Psoas muscle (tissue), 8 donors: ENCODE data around the gene RRP12. TPM values are rescaled to one million over a fixed set of nuclear protein-coding genes. Genes with fewer than 3 reads are reported as not detected.
A peak's percentile ranks its signal among the peaks of the same experiment; 100 is the strongest.

Experiments used
- ATAC-seq, 4 donors: fragments of 200-7000 bp; cut with Tn5 transposase; one replicate each; pipeline ENCODE4 v1.9.1; 2020; ENCODE audit warnings: moderate library complexity in 3 of 4, mild to moderate bottlenecking in 2 of 4
- DNase-seq, 2 donors: peaks; one replicate each; pipeline ENCODE4 v3.0.0-alpha.2; 2020
- H3K27ac ChIP-seq: fragments of 200-600 bp; one replicate; pipeline ENCODE4 v1.8.0; 2022
- H3K27me3 ChIP-seq, 3 donors: fragments of 200-600 bp in 1 of 3; one replicate each; pipeline versions ENCODE4 v1.6.1 to v1.8.0; 2013 to 2022; ENCODE audit warnings: low read length in 2 of 3, mild to moderate bottlenecking in 2 of 3, moderate library complexity in 1 of 3; ENCODE audit not compliant: insufficient read depth in 3 of 3
- H3K36me3 ChIP-seq, 2 donors: fragments of 200-600 bp in 1 of 2; one replicate each; pipeline versions ENCODE4 v1.6.1 to v1.8.0; 2013 to 2022; ENCODE audit warnings: low read depth in 1 of 2, mild to moderate bottlenecking in 1 of 2, moderate library complexity in 1 of 2; ENCODE audit not compliant: insufficient read depth in 1 of 2
- H3K4me1 ChIP-seq: fragments of 200-600 bp; one replicate; pipeline ENCODE4 v1.8.0; 2022
- H3K4me3 ChIP-seq: fragments of 200-600 bp; one replicate; pipeline ENCODE4 v1.8.0; 2022; ENCODE audit warnings: mild to moderate bottlenecking
- H3K9me3 ChIP-seq: fragments of 200-600 bp; one replicate; pipeline ENCODE4 v1.8.0; 2022
- CTCF ChIP-seq: fragments of 200-600 bp; IDR thresholded peaks from one replicate; pipeline ENCODE4 v1.8.0; 2022; ENCODE audit warnings: antibody characterized with exemption
- WGBS, 3 donors: extraction: QIAGEN DNeasy Blood & Tissue Kit; methylation state at CpG; one replicate each; pipeline versions ENCODE4 v1.1.6 to v1.1.7; 2013; 5-methylcytosine and 5-hydroxymethylcytosine counted together
- intact Hi-C, 2 donors: fragments of 100-400 bp; cut with DNase I; formaldehyde crosslinking; loops; one replicate each; pipeline versions ENCODE4 v1.11.0 to v1.14.2; 2022
- polyA plus RNA-seq, 3 donors: library from polyadenylated mRNA; stranded (reverse); fragments of 200-250 nt; gene quantifications; one replicate each; pipeline ENCODE4 v1.2.3, GENCODE V29; 2013
- total RNA-seq, 4 donors: library from RNA; stranded (reverse); fragmentation: NEBNext Ultra II Directional in 2 of 4; extraction: Animal tissue kit (Norgen Biotek cat#: 25700) in 2 of 4; gene quantifications; one replicate each; pipeline versions ENCODE4 v1.2.1 to v1.2.4, GENCODE V29; 2021 to 2023
- donor health status: healthy with polysubstance abuse.
- donor health status: DM: no; HTN: no; CAD: no; lungs with moderate emphysema.
- donor health status: Bipolar disorder and iron deficiency.
- donor health status: healthy.
- donor health status: DM: yes; HTN: yes; CAD: no.
- donor health status: DM: no; HTN: no; CAD: no.
- donor health status: DM: no; HTN: no; CAD: no.
- donor health status: DM: yes; HTN: yes; CAD: no.

RRP12 gene
- total and polyA plus RNA-seq, 7 donors = 46.5 to 114 (median 76.4) TPM

- no peak for TF ChIP-seq CTCF
- Histone ChIP-seq H3K27ac (no peak overlapping the region), H3K27me3 (no peaks in the 10 kb centered on the region), H3K4me3 (no peak overlapping the region), H3K36me3 (peaks cover 19 to 89% of the 10 kb centered on the region in 2 donors), H3K4me1 (peaks cover 8% of the 10 kb centered on the region), H3K9me3 (no peaks in the 10 kb centered on the region)
- DNase-seq = no peak
- intact Hi-C loops = no loop called here
- 96 to 97% (median 96%) methylated on average over 4 of the region's 4 CpGs for WGBS, 3 donors
- ATAC-seq = no peak
Measured at GRCh38 chr10:97358349-97358748, 42.8 kb downstream of the RRP12 start.

- ATAC-seq = no peak
- no peaks in the 10 kb centered on the region for H3K27me3 ChIP-seq
- peaks cover 19 to 84% of the 10 kb centered on the region in 2 donors for H3K36me3 ChIP-seq
- H3K27ac ChIP-seq = no peak overlapping the region
- peaks cover 8% of the 10 kb centered on the region for H3K4me1 ChIP-seq
- no peak for TF ChIP-seq CTCF
- 77 to 90% (median 80%) methylated on average over 7 of the region's 7 CpGs for WGBS, 3 donors
- intact Hi-C loops = no loop called here
- H3K4me3 ChIP-seq = no peak overlapping the region
- H3K9me3 ChIP-seq = no peaks in the 10 kb centered on the region
- no peak for DNase-seq
Measured at GRCh38 chr10:97356918-97357317, 44.2 kb downstream of the RRP12 start.

GRCh38 chr10:97356318-97356914, 44.7 kb downstream of the RRP12 start:
- WGBS, 3 donors = 64 to 70% (median 68%) methylated on average over 6 of the region's 6 CpGs
- H3K9me3 ChIP-seq = no peaks in the 10 kb centered on the region
- intact Hi-C loops = no loop called here
- H3K36me3 ChIP-seq = peaks cover 19 to 86% of the 10 kb centered on the region in 2 donors
- no peaks in the 10 kb centered on the region for H3K27me3 ChIP-seq
- TF ChIP-seq CTCF = no peak
- H3K4me1 ChIP-seq = peaks cover 8% of the 10 kb centered on the region
- no peak overlapping the region for H3K4me3 ChIP-seq
- peak in 1 of 4 donors; percentile 6 for ATAC-seq
- no peak for DNase-seq
- H3K27ac ChIP-seq = no peak overlapping the region

GRCh38 chr10:97355571-97355975, 45.6 kb downstream of the RRP12 start:
- peak in 2 of 4 donors; percentile 5 to 23 for ATAC-seq
- Histone ChIP-seq H3K4me1 (peaks cover 8% of the 10 kb centered on the region), H3K27ac (no peak overlapping the region), H3K9me3 (no peaks in the 10 kb centered on the region), H3K36me3 (peaks cover 19 to 78% of the 10 kb centered on the region in 2 donors), H3K4me3 (no peak overlapping the region), H3K27me3 (no peaks in the 10 kb centered on the region)
- intact Hi-C loops = no loop called here
- no peak for DNase-seq
- peak; percentile 18 for TF ChIP-seq CTCF
- 43 to 54% (median 46%) methylated on average over 5 of the region's 5 CpGs for WGBS, 3 donors

- Histone ChIP-seq H3K4me3 (no peak overlapping the region), H3K9me3 (no peaks in the 10 kb centered on the region), H3K27me3 (no peaks in the 10 kb centered on the region), H3K36me3 (peaks cover 15 to 72% of the 10 kb centered on the region in 2 donors), H3K27ac (no peak overlapping the region), H3K4me1 (peaks cover 8% of the 10 kb centered on the region)
- ATAC-seq (peak in 2 of 4 donors; percentile 35 to 55), DNase-seq (no peak)
- no peak for TF ChIP-seq CTCF
- 77 to 94% (median 88%) methylated on average over 4 of the region's 4 CpGs for WGBS, 3 donors
- intact Hi-C loops = no loop called here
Measured at GRCh38 chr10:97353945-97354344, 47.2 kb downstream of the RRP12 start.
